Measurements from ENCODE around the gene FXYD1.

DNA sequence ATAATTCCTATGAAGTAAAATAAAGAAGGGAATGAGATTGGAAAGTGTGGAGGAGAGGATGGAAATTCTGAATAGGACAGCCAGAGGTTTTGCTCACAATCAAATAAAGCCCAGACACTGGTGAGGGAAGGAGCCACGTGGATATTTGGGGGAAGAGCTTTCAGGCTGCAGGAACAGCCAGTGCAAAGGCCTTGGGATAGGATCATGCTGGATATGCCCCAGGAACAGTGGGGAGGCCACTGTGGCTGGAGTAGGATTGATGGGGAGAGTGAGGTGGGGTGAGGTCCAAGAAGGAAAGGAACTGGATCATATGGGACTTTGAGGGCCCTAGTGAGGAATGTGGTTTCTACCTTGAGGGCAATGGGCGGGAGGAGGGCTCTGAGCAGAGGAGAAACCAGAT lies 11.8 kb downstream of the FXYD1 start:
- TF ChIP-seq POLR2AphosphoS5 (IDR thresholded peaks at IDR 0.05; ENCODE audit: low read depth, low read length) (no peak), TCF7L2 (IDR thresholded peaks at IDR 0.05; ENCODE audit: low read depth, low read length) (no peak)
- TF ChIP-seq, protein P1, sequence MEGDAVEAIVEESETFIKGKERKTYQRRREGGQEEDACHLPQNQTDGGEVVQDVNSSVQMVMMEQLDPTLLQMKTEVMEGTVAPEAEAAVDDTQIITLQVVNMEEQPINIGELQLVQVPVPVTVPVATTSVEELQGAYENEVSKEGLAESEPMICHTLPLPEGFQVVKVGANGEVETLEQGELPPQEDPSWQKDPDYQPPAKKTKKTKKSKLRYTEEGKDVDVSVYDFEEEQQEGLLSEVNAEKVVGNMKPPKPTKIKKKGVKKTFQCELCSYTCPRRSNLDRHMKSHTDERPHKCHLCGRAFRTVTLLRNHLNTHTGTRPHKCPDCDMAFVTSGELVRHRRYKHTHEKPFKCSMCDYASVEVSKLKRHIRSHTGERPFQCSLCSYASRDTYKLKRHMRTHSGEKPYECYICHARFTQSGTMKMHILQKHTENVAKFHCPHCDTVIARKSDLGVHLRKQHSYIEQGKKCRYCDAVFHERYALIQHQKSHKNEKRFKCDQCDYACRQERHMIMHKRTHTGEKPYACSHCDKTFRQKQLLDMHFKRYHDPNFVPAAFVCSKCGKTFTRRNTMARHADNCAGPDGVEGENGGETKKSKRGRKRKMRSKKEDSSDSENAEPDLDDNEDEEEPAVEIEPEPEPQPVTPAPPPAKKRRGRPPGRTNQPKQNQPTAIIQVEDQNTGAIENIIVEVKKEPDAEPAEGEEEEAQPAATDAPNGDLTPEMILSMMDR (IDR thresholded peaks at IDR 0.05) = no peak
- TF ChIP-seq, protein P2, sequence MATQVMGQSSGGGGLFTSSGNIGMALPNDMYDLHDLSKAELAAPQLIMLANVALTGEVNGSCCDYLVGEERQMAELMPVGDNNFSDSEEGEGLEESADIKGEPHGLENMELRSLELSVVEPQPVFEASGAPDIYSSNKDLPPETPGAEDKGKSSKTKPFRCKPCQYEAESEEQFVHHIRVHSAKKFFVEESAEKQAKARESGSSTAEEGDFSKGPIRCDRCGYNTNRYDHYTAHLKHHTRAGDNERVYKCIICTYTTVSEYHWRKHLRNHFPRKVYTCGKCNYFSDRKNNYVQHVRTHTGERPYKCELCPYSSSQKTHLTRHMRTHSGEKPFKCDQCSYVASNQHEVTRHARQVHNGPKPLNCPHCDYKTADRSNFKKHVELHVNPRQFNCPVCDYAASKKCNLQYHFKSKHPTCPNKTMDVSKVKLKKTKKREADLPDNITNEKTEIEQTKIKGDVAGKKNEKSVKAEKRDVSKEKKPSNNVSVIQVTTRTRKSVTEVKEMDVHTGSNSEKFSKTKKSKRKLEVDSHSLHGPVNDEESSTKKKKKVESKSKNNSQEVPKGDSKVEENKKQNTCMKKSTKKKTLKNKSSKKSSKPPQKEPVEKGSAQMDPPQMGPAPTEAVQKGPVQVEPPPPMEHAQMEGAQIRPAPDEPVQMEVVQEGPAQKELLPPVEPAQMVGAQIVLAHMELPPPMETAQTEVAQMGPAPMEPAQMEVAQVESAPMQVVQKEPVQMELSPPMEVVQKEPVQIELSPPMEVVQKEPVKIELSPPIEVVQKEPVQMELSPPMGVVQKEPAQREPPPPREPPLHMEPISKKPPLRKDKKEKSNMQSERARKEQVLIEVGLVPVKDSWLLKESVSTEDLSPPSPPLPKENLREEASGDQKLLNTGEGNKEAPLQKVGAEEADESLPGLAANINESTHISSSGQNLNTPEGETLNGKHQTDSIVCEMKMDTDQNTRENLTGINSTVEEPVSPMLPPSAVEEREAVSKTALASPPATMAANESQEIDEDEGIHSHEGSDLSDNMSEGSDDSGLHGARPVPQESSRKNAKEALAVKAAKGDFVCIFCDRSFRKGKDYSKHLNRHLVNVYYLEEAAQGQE (IDR thresholded peaks at IDR 0.05; ENCODE audit: insufficient read depth in 1 of 2, low read depth in 2 of 2, low read length in 1 of 2) = no peak

Measured in Panc1 (cell line).